ENCODE results near the gene LCE1F.

LCE1F gene

DNA sequence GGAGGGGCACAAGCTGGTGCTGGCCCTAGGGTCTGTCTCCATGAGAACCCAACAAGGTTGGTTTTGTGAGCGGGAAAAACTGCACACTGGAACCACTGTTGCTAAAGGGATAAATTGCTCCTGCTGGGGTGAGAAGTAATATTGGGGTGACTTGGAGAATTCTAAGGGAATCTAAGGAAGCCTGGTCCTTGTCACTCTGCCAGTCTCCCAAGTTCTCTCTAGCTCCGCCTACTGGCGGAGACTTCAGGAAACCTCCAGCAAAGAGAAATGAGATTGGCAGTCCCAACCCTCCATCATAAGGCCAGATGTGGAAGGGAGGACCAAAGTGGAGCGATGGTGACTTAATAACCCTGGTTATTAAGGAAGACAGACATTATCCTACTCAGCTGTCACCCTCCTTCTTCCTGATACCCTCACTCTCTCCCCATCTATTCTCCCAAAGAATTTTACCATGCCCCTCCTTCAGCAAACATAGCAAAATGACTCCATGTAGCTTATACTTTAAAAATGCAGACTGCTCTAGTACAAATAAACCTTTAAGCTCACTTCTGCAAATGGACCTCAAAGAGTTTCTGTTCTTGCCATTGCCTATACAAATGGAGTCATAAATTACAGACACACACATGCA is 2.7 kb downstream of the LCE1F start:
- no peak for DNase-seq

- DNase-seq, result no peak
Measured at GRCh38 chr1:152783095-152783494, 8.2 kb downstream of the LCE1F start.

- DNase-seq, result no peak
Measured at GRCh38 chr1:152786077-152786476, 11.1 kb downstream of the LCE1F start, which contains the start of gene LCE1E. TSS of gene LCE1E (plus strand) at chr1:152786257. CDS start at chr1:152787300, 1,043 bp downstream.

DNA sequence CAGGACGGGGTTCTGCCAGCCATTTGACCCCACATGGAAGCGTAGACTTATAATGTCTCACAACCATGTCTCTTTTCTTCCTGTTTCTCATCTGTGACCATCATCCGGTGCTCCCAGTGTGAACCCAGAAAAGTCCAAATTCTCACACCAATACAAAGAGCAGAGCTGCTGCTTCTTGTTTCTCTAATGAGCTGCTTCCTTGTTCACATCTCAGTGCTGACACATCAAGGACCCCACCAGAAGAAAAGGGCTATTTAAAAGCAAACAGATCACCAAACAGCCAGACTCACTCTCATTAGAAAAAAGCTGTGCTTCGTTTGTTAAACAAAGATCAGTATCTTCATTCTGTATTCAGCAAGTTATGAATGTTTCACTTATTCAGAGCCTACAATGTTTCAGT is 20.7 kb downstream of the LCE1F start:
- DNase-seq, result no peak

- DNase-seq, result no peak
Measured at GRCh38 chr1:152796421-152796820, 21.5 kb downstream of the LCE1F start, which contains the start of gene LCE1D. TSS of gene LCE1D (plus strand) at chr1:152796721. CDS start at chr1:152797795, 1,074 bp downstream.

- DNase-seq, result no peak
Measured at GRCh38 chr1:152801333-152801732, 26.4 kb downstream of the LCE1F start.

DNA sequence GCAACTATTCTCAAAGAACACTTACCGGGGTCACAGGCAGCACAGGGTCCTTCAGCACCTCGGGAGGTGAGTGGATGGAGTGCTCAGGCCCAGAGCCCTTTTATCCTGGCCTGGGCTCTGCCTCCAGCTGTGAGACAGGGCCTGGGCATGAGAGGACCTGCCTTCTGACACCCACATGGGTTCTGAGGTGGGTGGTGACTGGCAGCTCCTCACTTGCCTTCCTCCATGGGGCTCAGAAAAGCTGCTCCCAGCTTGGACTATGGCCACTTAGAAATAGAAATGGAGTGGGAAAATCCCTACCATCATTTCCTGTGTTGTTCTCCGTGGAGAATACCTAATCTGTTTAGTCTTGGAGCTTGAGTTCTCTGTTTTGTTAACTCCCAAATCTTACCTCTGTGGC is 31.6 kb downstream of the LCE1F start, which contains the start of gene LCE1C:
Gene LCE1C (minus strand): TSS at position 76 of the 400 bp plus-strand sequence. CDS start 1,173 bp downstream, outside the sequence.
- DNase-seq, result no peak

DNA sequence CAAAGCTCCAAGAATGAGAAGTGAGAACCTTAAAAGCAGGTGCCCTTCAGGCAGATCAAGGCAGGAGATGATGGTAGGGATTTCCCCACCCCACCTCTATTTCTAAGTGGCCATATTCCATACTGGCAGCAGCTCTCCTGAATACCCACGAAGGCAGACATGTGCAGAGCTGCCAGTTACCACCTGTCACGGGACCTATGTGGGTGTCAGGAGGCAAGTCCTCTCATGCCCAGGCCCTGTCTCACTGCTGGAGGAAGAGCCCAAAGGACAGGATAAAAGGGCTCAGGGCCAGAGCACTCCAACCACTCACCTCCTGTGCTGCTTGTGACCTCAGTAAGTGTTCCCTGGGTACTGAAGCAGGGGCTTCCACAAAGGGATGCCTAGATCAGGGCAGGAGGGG is 36.1 kb downstream of the LCE1F start:
- no peak for DNase-seq

- DNase-seq, result no peak
Measured at GRCh38 chr1:152811671-152812070, 36.7 kb downstream of the LCE1F start, which contains the start of gene LCE1B. TSS of gene LCE1B (plus strand) at chr1:152811971. CDS start at chr1:152812447, 476 bp downstream.

- DNase-seq, result no peak
Measured at GRCh38 chr1:152817309-152817708, 42.4 kb downstream of the LCE1F start.

DNA sequence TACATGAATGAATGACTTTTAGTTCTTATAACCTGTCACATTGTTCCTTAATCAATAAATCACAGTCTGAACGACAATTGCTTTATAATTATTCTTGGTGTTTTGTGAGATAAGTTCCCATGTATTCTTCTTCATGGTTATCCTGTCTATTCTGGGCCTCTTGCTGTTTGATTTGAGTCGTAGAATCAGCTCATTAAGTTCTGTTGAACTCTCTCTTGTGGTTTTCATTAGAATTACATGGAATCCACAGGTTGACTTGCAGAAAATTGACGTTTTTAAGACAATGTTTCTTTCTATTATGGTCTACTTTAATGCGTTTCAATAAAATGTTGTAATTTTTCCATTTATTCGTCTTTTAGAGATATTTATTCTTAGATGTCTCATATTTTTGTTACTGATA is 48.4 kb downstream of the LCE1F start:
- no peak for DNase-seq

DNA sequence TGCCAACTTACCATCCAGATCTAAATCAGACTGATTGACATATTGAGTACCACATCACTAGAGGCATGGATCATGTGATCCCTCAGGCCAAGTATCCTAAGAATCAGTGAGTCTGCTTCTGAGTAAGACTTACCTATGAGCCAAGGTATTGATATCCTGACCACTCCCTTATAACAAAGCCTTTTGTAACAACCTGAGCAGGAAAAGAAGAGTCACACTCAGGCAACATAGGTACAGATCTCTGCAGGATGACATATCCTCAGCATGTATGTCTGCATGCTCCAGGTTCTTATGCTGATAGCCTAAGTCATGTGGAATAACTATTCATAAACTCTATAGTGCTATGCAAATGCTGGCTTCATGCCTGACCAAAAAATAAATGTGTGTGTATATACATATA is 50.0 kb downstream of the LCE1F start:
- no peak for DNase-seq

Measured in NCI-H2029 (cell line).